ENCODE measurements around the gene LFNG. TPM values are rescaled to one million over a fixed set of nuclear protein-coding genes. Genes with fewer than 3 reads are reported as not detected.

LFNG gene
- total RNA-seq, 1 donor from 2014 or later, result 95.8 TPM

GRCh38 chr7:2495418-2496299 lies 23.9 kb upstream of the LFNG start:
- ATAC-seq (ENCODE audit: low read depth), result no peak
- no peak overlapping the region for H3K4me3 Mint-ChIP-seq
- H3K27me3 Mint-ChIP-seq, result peaks cover 10% of the 10 kb centered on the region
- intact Hi-C loops (cut with micrococcal nuclease), result no loop called here
- H3K4me1 Mint-ChIP-seq, result peaks cover 5% of the 10 kb centered on the region
- TF ChIP-seq, protein P1, sequence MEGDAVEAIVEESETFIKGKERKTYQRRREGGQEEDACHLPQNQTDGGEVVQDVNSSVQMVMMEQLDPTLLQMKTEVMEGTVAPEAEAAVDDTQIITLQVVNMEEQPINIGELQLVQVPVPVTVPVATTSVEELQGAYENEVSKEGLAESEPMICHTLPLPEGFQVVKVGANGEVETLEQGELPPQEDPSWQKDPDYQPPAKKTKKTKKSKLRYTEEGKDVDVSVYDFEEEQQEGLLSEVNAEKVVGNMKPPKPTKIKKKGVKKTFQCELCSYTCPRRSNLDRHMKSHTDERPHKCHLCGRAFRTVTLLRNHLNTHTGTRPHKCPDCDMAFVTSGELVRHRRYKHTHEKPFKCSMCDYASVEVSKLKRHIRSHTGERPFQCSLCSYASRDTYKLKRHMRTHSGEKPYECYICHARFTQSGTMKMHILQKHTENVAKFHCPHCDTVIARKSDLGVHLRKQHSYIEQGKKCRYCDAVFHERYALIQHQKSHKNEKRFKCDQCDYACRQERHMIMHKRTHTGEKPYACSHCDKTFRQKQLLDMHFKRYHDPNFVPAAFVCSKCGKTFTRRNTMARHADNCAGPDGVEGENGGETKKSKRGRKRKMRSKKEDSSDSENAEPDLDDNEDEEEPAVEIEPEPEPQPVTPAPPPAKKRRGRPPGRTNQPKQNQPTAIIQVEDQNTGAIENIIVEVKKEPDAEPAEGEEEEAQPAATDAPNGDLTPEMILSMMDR (IDR thresholded peaks at IDR 0.05), result no peak
- no peak for DNase-seq
- no peaks in the 10 kb centered on the region for H3K36me3 Mint-ChIP-seq (ENCODE audit: low read depth)
- H3K9me3 Mint-ChIP-seq, result no peaks in the 10 kb centered on the region
- H3K27ac Mint-ChIP-seq, result no peak overlapping the region
- ChIA-PET CTCF (no interaction called here), POLR2A (interaction anchor here (0.7 kb wide), 1 partner anchor 15 kb away, joined by 7 read pairs; no protein-coding TSS in a partner anchor)

DNA sequence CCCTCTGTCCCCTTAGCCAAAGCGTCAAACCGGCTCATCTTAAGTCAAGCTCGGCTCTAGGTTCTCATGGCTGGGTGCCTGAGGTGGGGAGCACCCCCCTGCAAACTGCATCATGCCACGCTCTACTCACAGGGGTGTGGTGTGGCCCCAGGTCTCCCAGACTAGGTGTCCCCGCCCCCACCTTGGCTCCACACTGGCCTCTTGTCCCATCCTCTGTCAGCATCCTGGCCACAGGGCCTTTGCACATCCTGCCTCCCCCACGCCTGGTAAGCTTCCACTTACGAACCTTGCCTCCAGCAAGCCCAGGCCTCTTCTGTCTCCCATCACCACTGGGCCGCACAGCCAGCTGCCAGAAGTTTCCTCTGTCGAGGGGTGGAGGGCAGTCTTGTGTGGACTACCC lies 23.2 kb upstream of the LFNG start:
- H3K36me3 Mint-ChIP-seq (ENCODE audit: low read depth), result no peaks in the 10 kb centered on the region
- ChIA-PET POLR2A (interaction anchor here (0.6 kb wide), 1 partner anchor 126 kb away, joined by 6 read pairs; no protein-coding TSS in a partner anchor), CTCF (no interaction called here)
- H3K4me3 Mint-ChIP-seq, result no peak overlapping the region
- intact Hi-C loops (cut with micrococcal nuclease), result no loop called here
- ATAC-seq (ENCODE audit: low read depth) (no peak), DNase-seq (no peak)
- TF ChIP-seq, protein P1 (IDR thresholded peaks at IDR 0.05), result no peak
- no peaks in the 10 kb centered on the region for H3K9me3 Mint-ChIP-seq
- peaks cover 10% of the 10 kb centered on the region for H3K27me3 Mint-ChIP-seq
- peaks cover 5% of the 10 kb centered on the region for H3K4me1 Mint-ChIP-seq
- no peak overlapping the region for H3K27ac Mint-ChIP-seq

DNA sequence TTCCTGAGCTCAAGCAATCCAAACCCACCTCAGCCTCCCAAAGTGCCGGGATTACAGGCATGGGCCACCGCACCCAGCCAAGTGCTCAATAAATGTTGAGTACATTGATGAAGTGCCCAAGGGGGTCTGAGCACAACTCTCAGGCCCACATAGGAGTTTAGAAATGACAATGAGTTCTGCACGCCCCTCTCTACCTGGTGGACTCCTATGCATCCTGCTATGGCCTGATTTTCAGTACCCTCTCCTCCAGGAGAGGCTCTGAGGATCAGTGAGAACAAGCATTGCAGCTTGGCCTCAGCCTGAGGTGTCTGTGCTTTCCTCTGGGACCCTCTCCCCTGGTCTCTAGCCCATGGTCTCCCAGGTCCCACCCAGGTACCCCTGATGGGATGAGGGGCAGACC lies 22.5 kb upstream of the LFNG start:
- TF ChIP-seq, protein P1 (IDR thresholded peaks at IDR 0.05), result no peak
- H3K4me3 Mint-ChIP-seq, result no peak overlapping the region
- DNase-seq (no peak), ATAC-seq (ENCODE audit: low read depth) (no peak)
- intact Hi-C loops (cut with micrococcal nuclease), result no loop called here
- CTCF ChIA-PET, result no interaction called here
- no peak overlapping the region for H3K27ac Mint-ChIP-seq
- H3K4me1 Mint-ChIP-seq, result peaks cover 5% of the 10 kb centered on the region
- H3K9me3 Mint-ChIP-seq, result no peaks in the 10 kb centered on the region
- H3K27me3 Mint-ChIP-seq, result peaks cover 10% of the 10 kb centered on the region
- POLR2A ChIA-PET, result interaction anchor here (0.6 kb wide), 1 partner anchor 125 kb away, joined by 6 read pairs; no protein-coding TSS in a partner anchor
- no peaks in the 10 kb centered on the region for H3K36me3 Mint-ChIP-seq (ENCODE audit: low read depth)

- Mint-ChIP-seq H3K27me3 (peaks cover 8% of the 10 kb centered on the region), H3K36me3 (ENCODE audit: low read depth) (no peaks in the 10 kb centered on the region), H3K9me3 (no peaks in the 10 kb centered on the region), H3K4me1 (peaks cover 5% of the 10 kb centered on the region), H3K4me3 (no peak overlapping the region), H3K27ac (no peak overlapping the region)
- POLR2A ChIA-PET, result interaction anchor here (0.5 to 1.0 kb wide), 4 partner anchors 11 to 35 kb away, joined by 3 to 4 read pairs (median 3); no protein-coding TSS in a partner anchor
- intact Hi-C loops (cut with micrococcal nuclease), result no loop called here
- DNase-seq (no peak), ATAC-seq (ENCODE audit: low read depth) (no peak)
- TF ChIP-seq, protein P1 (IDR thresholded peaks at IDR 0.05), result no peak
- CTCF ChIA-PET, result interaction anchor here (1.0 kb wide), 1 partner anchor 69 kb away, joined by 5 read pairs; no protein-coding TSS in a partner anchor
Observed at GRCh38 chr7:2497500-2498336, 21.9 kb upstream of the LFNG start.
